ENCODE data around the gene CBFA2T3.

CBFA2T3 gene

GRCh38 chr16:88853325-88853941 lies 123.6 kb downstream of the CBFA2T3 start:
- no peak for DNase-seq

GRCh38 chr16:88851616-88852015 lies 125.4 kb downstream of the CBFA2T3 start:
- DNase-seq = no peak

GRCh38 chr16:88850531-88851199 lies 126.3 kb downstream of the CBFA2T3 start:
- DNase-seq = no peak

GRCh38 chr16:88848557-88848956 lies 128.4 kb downstream of the CBFA2T3 start:
- DNase-seq = no peak

GRCh38 chr16:88847654-88848053 lies 129.4 kb downstream of the CBFA2T3 start:
- DNase-seq = no peak

GRCh38 chr16:88846088-88846487 lies 130.9 kb downstream of the CBFA2T3 start:
- no peak for DNase-seq

GRCh38 chr16:88844419-88845036 lies 132.5 kb downstream of the CBFA2T3 start:
- peak in 1 of 2 experiments; percentile 27 for DNase-seq

GRCh38 chr16:88843256-88843655 lies 133.8 kb downstream of the CBFA2T3 start:
- no peak for DNase-seq

- DNase-seq = no peak
These were observed 134.2 kb downstream of the CBFA2T3 start for GRCh38 chr16:88842806-88843205.

- DNase-seq = no peak
These were observed 134.7 kb downstream of the CBFA2T3 start for GRCh38 chr16:88842308-88842756.

- no peak for DNase-seq
These were observed 135.3 kb downstream of the CBFA2T3 start for GRCh38 chr16:88841521-88842307.

GRCh38 chr16:88840600-88841215 lies 136.3 kb downstream of the CBFA2T3 start:
- no peak for DNase-seq

- no peak for DNase-seq
These were observed 137.0 kb downstream of the CBFA2T3 start for GRCh38 chr16:88839745-88840599.

GRCh38 chr16:88839026-88839529 lies 137.9 kb downstream of the CBFA2T3 start:
- DNase-seq = no peak

- DNase-seq = no peak
These were observed 138.4 kb downstream of the CBFA2T3 start for GRCh38 chr16:88838566-88838965.

GRCh38 chr16:88837806-88838205 lies 139.2 kb downstream of the CBFA2T3 start:
- DNase-seq = no peak

- no peak for DNase-seq
These were observed 140.2 kb downstream of the CBFA2T3 start for GRCh38 chr16:88836791-88837190.

- DNase-seq = no peak
These were observed 141.2 kb downstream of the CBFA2T3 start for GRCh38 chr16:88835818-88836217.

GRCh38 chr16:88835383-88835782 lies 141.6 kb downstream of the CBFA2T3 start:
- no peak for DNase-seq

GRCh38 chr16:88834670-88835069 lies 142.3 kb downstream of the CBFA2T3 start:
- DNase-seq = no peak

- DNase-seq = no peak
These were observed 143.9 kb downstream of the CBFA2T3 start for GRCh38 chr16:88833086-88833485.

- no peak for DNase-seq
These were observed 145.2 kb downstream of the CBFA2T3 start for GRCh38 chr16:88831838-88832237.

Data from NCI-H524 (cell line).